Medulla oblongata (tissue), 1 donor: ENCODE measurements around the gene TMEM150B.

Experiments used
- DNase-seq: peaks from one replicate; pipeline ENCODE4 v3.0.0-alpha.2; 2015; ENCODE audit errors: extremely low spot score

The TMEM150B gene

GRCh38 chr19:55305983-55306562 lies 19.1 kb downstream of the TMEM150B start:
- DNase-seq, result no peak

- DNase-seq, result peak; percentile 31
Measured at GRCh38 chr19:55305491-55305890, 19.6 kb downstream of the TMEM150B start.

- no peak for DNase-seq
Measured at GRCh38 chr19:55304980-55305379, 20.2 kb downstream of the TMEM150B start.

GRCh38 chr19:55304279-55304978 lies 20.7 kb downstream of the TMEM150B start:
- no peak for DNase-seq

GRCh38 chr19:55303477-55303876 lies 21.7 kb downstream of the TMEM150B start:
- DNase-seq, result no peak

GRCh38 chr19:55302318-55302703 lies 22.8 kb downstream of the TMEM150B start:
- DNase-seq, result no peak

GRCh38 chr19:55301459-55302317 lies 23.5 kb downstream of the TMEM150B start:
- peak; percentile 83 for DNase-seq

GRCh38 chr19:55300886-55301458 lies 24.2 kb downstream of the TMEM150B start:
- DNase-seq, result peak; percentile 28

- DNase-seq, result no peak
Measured at GRCh38 chr19:55299991-55300390, 25.1 kb downstream of the TMEM150B start.

- DNase-seq, result no peak
Measured at GRCh38 chr19:55297267-55297666, 27.9 kb downstream of the TMEM150B start.

GRCh38 chr19:55289117-55289796 lies 35.9 kb downstream of the TMEM150B start:
- no peak for DNase-seq

- peak; percentile 94 for DNase-seq
Measured at GRCh38 chr19:55287361-55288079, 37.6 kb downstream of the TMEM150B start.

- no peak for DNase-seq
Measured at GRCh38 chr19:55285229-55285890, 39.8 kb downstream of the TMEM150B start.

GRCh38 chr19:55284405-55285058 lies 40.6 kb downstream of the TMEM150B start:
- no peak for DNase-seq

GRCh38 chr19:55283548-55284377 lies 41.4 kb downstream of the TMEM150B start, which contains the start of gene BRSK1:
Gene BRSK1, plus strand, starts transcription at chr19:55283997. Its CDS starts 446 bp downstream, at chr19:55284443.
- peak; percentile 76 for DNase-seq

GRCh38 chr19:55279770-55280643 lies 45.1 kb downstream of the TMEM150B start, which contains the start of gene HSPBP1:
Gene HSPBP1, minus strand, starts transcription at chr19:55280110. Its CDS starts 502 bp downstream, at chr19:55279608.
- peak; percentile 92 for DNase-seq

- DNase-seq, result no peak
Measured at GRCh38 chr19:55279340-55279739, 45.8 kb downstream of the TMEM150B start.
